GM12873 (cell line): ENCODE measurements around the gene C2CD2L.

Source experiments
- TF ChIP-seq, protein P1 (sequence below): IDR thresholded peaks from 2 replicates; pipeline ENCODE4 v1.5.1; 2012; ENCODE audit warnings: low read depth, mild to moderate bottlenecking, moderate library complexity, low read length, control low read depth; ENCODE audit not compliant: insufficient read depth; ENCODE audit errors: missing control alignments

C2CD2L gene

DNA sequence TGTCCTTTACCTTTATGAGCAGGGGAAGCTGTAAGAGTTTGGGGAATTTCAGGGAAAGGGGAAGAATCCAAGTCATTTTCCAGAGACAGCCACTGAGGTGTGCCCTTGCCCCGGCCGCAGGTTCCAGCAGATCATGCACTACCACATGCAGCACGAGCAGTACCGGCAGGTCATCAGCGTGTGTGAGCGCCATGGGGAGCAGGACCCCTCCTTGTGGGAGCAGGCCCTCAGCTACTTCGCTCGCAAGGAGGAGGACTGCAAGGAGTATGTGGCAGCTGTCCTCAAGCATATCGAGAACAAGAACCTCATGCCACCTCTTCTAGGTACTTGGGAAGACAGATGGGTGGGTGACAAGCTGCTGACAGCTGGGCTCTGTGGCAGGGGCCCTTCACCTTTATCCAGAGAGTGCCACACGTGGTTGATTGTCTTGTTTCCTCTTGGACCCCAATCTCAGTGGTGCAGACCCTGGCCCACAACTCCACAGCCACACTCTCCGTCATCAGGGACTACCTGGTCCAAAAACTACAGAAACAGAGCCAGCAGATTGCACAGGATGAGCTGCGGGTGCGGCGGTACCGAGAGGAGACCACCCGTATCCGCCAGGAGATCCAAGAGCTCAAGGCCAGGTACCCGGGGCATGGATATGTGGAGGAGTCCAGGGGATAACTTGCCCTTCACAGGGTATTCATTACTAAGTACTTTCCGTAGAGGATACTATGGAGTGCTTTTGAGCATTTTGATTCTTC is 28.3 kb upstream of the C2CD2L start:
- TF ChIP-seq, protein P1, sequence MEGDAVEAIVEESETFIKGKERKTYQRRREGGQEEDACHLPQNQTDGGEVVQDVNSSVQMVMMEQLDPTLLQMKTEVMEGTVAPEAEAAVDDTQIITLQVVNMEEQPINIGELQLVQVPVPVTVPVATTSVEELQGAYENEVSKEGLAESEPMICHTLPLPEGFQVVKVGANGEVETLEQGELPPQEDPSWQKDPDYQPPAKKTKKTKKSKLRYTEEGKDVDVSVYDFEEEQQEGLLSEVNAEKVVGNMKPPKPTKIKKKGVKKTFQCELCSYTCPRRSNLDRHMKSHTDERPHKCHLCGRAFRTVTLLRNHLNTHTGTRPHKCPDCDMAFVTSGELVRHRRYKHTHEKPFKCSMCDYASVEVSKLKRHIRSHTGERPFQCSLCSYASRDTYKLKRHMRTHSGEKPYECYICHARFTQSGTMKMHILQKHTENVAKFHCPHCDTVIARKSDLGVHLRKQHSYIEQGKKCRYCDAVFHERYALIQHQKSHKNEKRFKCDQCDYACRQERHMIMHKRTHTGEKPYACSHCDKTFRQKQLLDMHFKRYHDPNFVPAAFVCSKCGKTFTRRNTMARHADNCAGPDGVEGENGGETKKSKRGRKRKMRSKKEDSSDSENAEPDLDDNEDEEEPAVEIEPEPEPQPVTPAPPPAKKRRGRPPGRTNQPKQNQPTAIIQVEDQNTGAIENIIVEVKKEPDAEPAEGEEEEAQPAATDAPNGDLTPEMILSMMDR: no peak

DNA sequence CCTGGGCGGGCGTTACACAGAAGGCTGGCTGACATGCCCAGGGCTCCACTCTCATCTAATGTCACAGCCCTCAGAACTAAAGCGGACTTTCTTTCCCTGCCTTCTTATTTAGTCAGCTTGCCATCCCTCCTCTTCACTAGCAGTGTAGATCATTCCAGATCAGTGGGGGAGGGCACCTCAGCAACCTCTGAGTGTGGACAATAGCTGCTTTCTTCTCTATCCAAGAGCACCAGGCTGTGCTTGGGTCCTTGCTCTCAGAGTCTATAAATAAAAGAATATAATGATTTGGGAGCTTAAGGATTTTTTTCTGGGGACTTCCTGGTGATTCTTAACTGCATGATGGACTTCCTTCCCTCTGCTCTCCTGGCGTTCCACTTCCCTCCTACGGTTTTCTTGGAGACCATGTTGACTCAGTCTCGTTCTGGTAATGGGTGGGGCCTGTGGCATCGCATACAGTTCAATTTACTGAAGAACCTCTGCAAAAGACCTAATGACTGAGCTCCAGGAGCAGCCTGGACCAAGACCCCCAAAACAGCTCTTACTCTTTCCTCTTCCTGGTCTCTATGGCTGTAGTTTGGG is 25.4 kb upstream of the C2CD2L start:
- TF ChIP-seq, protein P1: no peak

DNA sequence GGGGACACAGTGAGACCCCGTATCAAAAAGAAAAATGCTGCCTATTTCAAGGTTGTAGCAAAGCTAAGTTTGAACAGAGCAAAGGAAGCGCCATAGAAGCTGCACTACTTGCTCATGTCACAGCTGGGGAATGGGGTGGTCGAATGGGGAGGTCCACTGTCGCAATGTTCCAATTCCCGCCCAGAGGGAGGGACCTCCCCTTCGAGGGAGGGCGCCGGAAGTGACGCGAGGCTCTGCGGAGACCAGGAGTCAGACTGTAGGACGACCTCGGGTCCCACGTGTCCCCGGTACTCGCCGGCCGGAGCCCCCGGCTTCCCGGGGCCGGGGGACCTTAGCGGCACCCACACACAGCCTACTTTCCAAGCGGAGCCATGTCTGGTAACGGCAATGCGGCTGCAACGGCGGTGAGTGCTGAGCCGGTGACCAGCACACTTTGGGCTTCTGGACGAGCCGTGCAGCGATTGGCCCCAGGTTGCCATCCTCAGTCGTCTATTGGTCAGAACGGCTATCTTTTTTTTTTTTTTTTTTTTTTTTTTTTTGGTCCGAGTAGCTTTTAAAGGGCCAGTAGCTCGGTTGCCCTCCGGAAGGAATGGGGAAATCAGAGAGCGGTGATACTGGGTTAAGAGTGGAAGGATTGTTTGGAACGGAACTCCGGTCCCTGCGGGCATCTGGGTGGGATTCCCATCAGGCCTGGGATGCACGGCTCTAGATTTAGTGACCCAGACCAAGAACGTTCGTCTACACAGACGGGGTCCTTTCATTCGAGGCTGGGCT is 22.3 kb upstream of the C2CD2L start, which contains the start of gene HMBS:
HMBS (plus strand) TSS at position 219 of the 774 bp plus-strand sequence; CDS start at position 372, 153 bp downstream.
- TF ChIP-seq, protein P1: no peak

DNA sequence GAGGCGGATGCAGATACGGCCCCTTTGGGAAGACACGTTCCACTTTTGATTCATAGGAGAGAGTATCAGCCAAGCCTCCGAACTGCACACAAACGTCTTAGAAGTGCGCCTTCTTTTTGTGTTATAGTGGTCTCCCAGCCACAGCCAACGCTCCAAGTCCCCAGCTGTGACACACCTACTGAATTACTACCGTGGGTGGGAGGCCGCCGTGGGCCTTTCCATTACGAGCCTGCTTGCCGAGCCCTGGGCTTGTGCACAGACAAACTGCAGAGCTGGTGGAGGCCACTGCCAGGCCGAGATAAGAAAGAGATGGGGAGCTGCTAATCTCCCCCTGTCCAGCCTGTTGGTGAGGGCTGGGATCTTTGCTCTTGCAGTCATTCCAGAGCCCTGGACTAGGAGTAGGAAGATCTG is 21.7 kb upstream of the C2CD2L start:
- TF ChIP-seq, protein P1: no peak

DNA sequence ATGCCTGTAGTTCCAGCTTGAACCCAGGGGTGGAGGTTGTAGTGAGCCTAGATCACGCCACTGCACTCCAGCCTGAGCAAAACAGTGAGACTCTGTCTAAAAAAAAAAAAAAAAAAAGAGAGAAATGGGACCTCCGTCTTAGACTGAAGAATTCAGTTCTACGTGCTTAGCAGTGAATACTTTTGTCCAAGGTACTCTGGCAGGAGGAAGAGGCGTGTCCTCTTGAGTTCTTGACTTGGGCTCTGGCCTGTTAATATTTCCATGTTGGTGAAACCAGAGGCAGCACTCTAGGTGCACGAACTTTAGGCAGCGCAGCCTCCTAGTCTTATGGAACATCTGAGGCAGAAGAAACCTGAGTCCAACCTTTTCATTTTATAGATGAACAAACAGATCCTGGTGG is 20.0 kb upstream of the C2CD2L start:
- TF ChIP-seq, protein P1: no peak

DNA sequence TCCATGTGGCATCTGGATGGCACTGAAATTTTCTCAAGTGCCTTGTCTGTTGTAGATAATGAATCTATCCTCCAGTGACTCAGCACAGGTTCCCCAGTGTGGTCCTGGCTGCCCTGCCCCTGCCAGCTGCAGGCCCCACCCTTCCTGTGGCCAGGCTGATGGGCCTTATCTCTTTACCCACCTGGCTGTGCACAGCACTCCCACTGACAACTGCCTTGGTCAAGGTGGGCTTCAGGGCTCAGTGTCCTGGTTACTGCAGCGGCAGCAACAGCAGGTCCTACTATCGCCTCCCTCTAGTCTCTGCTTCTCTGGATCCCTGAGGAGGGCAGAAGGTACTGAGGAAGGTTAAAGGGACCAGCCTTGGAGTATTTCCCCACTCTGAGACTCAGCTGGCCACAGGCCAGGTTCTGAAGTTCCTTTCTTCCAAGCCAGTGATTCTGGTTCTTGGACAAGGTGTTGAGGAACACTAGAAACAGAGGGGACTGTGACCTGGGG is 19.4 kb upstream of the C2CD2L start:
- TF ChIP-seq, protein P1: no peak

DNA sequence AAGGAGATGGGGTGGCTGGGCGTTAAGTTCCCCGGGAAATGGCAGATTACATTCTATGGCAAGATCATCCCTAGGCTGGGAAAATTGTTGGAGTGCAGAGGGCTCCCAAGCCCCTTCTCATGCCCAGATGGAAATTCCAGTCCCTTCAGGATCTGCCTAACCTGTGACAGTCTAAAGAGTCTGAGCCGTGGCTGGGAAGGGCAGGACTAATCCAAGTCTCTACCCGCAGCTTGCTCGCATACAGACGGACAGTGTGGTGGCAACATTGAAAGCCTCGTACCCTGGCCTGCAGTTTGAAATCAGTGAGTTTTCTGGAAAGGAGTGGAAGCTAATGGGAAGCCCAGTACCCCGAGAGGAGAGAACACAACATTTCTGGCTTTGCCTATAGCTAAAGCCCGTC is 18.7 kb upstream of the C2CD2L start:
- TF ChIP-seq, protein P1: no peak
